ENCODE data around the gene UQCRC2. TPM values are rescaled to one million over a fixed set of nuclear protein-coding genes. Genes with fewer than 3 reads are reported as not detected.
A peak's percentile ranks its signal among the peaks of the same experiment; 100 is the strongest.

Gene UQCRC2
- total and polyA plus RNA-seq, 9 donors: 101 to 325 (median 164) TPM

DNA sequence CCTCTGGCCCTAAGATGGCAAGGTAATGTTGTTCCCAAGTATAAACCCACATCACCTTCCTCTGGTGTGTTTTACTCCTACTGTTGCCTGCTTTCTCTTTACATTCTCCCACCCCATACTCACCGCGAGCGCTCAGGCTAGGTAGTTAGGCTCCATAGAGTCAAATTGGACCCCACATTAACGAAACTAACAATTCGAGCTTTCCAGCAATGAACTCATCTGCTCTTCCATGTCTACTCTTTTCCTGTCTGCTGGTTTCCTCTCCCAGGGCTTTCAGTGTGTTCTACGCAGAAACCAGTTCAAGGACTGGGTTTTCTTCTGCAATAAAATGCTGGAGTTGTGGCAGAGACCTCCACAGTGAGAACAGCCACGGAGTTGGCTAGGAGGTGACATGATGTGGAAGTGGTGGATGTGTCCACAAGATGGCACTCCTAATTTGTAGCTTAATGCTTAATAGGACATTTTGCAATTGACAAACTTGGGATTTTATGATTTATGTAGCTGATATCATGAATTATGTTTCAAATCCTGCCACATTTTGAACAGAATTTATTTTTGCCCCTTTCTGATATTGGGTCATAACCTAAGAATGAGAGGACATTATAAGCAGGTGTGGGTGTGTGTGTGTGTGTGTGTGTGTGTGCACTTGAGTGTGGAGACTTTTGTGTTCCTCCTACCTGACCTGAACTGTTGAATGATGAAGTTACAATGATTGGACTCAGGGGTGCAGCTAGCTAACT, 2.2 kb upstream of the UQCRC2 start:
- H3K36me3 ChIP-seq: no peaks in the 10 kb centered on the region
- intact Hi-C loops (cut with DNase I): loop anchor here in 1 of 4 donors (5.0 kb wide), 1 partner anchor 346 kb away; the partner anchor contains the start of gene POLR3E
- no peak overlapping the region for H3K27ac ChIP-seq
- no peak overlapping the region for H3K4me3 ChIP-seq
- no peak for DNase-seq
- H3K9me3 ChIP-seq: no peaks in the 10 kb centered on the region
- TF ChIP-seq EP300 (IDR thresholded peaks at IDR 0.05) (no peak), POLR2A (IDR thresholded peaks at IDR 0.05) (no peak)
- TF ChIP-seq, protein P1, sequence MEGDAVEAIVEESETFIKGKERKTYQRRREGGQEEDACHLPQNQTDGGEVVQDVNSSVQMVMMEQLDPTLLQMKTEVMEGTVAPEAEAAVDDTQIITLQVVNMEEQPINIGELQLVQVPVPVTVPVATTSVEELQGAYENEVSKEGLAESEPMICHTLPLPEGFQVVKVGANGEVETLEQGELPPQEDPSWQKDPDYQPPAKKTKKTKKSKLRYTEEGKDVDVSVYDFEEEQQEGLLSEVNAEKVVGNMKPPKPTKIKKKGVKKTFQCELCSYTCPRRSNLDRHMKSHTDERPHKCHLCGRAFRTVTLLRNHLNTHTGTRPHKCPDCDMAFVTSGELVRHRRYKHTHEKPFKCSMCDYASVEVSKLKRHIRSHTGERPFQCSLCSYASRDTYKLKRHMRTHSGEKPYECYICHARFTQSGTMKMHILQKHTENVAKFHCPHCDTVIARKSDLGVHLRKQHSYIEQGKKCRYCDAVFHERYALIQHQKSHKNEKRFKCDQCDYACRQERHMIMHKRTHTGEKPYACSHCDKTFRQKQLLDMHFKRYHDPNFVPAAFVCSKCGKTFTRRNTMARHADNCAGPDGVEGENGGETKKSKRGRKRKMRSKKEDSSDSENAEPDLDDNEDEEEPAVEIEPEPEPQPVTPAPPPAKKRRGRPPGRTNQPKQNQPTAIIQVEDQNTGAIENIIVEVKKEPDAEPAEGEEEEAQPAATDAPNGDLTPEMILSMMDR (IDR thresholded peaks at IDR 0.05): no peak
- no peaks in the 10 kb centered on the region for H3K27me3 ChIP-seq
- WGBS, 3 donors: 67 to 74% (median 70%) methylated on average over 7 of the region's 7 CpGs
- H3K4me1 ChIP-seq (ENCODE audit: insufficient read depth): peaks cover 6% of the 10 kb centered on the region

DNA sequence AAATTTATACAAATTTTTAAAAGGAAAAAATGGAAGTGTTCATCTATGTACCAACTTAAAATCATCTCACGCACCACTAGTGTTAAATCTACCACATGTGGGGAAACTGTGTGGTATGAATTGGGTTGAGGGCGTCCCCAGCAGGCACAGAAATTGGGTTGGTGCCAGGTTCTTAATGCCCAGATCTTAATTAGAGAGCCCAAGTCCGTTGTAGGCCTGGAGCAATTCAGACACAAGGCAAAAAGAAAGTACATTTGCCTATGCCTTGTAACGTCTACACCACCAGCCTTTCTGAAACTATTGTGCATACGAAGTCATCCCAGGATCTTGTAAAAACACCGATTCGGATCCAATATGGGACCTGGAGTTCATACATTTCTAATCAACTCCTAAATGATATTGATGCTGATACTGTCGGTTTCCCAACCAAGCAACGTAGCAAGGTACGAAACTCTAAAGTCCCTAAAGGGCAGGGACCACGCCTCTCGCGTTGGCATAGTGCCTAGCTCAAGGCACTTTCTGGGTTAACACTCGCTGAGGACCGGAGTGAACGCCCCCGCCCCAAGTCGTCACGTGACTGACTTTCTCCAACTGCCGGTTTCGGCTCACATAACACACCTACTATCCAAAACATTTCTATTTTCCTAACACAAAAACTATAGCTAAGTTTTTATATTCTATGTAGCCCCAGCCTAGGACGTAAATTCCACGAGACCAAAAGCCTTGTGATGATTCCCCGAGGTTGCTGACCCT, 945 bp upstream of the UQCRC2 start:
- 2 to 3% (median 2%) methylated on average over 24 of the region's 24 CpGs for WGBS, 3 donors
- Histone ChIP-seq H3K27ac (peak overlapping the region; percentile 2 to 91), H3K9me3 (no peaks in the 10 kb centered on the region), H3K36me3 (no peaks in the 10 kb centered on the region), H3K4me1 (ENCODE audit: insufficient read depth) (peaks cover 6% of the 10 kb centered on the region), H3K27me3 (no peaks in the 10 kb centered on the region), H3K4me3 (peak overlapping the region; percentile 62)
- intact Hi-C loops (cut with DNase I): loop anchor here in 1 of 4 donors (5.0 kb wide), 1 partner anchor 345 kb away; the partner anchor contains the start of gene POLR3E
- TF ChIP-seq, protein P1 (IDR thresholded peaks at IDR 0.05): no peak
- TF ChIP-seq POLR2A (IDR thresholded peaks at IDR 0.05) (no peak), EP300 (IDR thresholded peaks at IDR 0.05) (no peak)
- peak; percentile 45 to 75 (median 61) for DNase-seq

GRCh38 chr16:21953541-21953902, 361 bp downstream of the UQCRC2 start:
- peaks cover 6% of the 10 kb centered on the region for H3K4me1 ChIP-seq (ENCODE audit: insufficient read depth)
- H3K27ac ChIP-seq: peak overlapping the region; percentile 62 to 91
- H3K4me3 ChIP-seq: peak overlapping the region; percentile 62
- no peaks in the 10 kb centered on the region for H3K36me3 ChIP-seq
- 0 to 1% (median 1%) methylated on average over 15 of the region's 15 CpGs for WGBS, 3 donors
- H3K27me3 ChIP-seq: no peaks in the 10 kb centered on the region
- H3K9me3 ChIP-seq: no peaks in the 10 kb centered on the region
- DNase-seq: no peak
- intact Hi-C loops (cut with DNase I): loop anchor here in 1 of 4 donors (5.0 kb wide), 1 partner anchor 344 kb away; the partner anchor contains the start of gene POLR3E
- TF ChIP-seq, protein P1 (IDR thresholded peaks at IDR 0.05): no peak
- TF ChIP-seq EP300 (IDR thresholded peaks at IDR 0.05) (no peak), POLR2A (IDR thresholded peaks at IDR 0.05) (no peak)

- 12 to 27% (median 23%) methylated on average over 1 of the region's 1 CpG for WGBS, 3 donors
- no peak overlapping the region for H3K4me3 ChIP-seq
- H3K27ac ChIP-seq: no peak overlapping the region
- peaks cover 6% of the 10 kb centered on the region for H3K4me1 ChIP-seq (ENCODE audit: insufficient read depth)
- no peak for DNase-seq
- H3K36me3 ChIP-seq: no peaks in the 10 kb centered on the region
- H3K9me3 ChIP-seq: no peaks in the 10 kb centered on the region
- intact Hi-C loops (cut with DNase I): no loop called here
- H3K27me3 ChIP-seq: no peaks in the 10 kb centered on the region
- TF ChIP-seq, protein P1 (IDR thresholded peaks at IDR 0.05): no peak
- TF ChIP-seq EP300 (IDR thresholded peaks at IDR 0.05): no peak
- TF ChIP-seq POLR2A (IDR thresholded peaks at IDR 0.05): no peak
These were observed 4.7 kb downstream of the UQCRC2 start for GRCh38 chr16:21957714-21958346.
